NCI-H1694 (cell line): ENCODE measurements around the gene KIF23.
"Not testable (repeated sequence)": the region's sequence is repeated elsewhere in the genome, so short reads cannot be mapped to it uniquely, and the experiment has no call there.

Experiments used
- DNase-seq: peaks from one replicate; lab custom pipeline; 2025; lab: John Stamatoyannopoulos, UW

Gene KIF23

DNA sequence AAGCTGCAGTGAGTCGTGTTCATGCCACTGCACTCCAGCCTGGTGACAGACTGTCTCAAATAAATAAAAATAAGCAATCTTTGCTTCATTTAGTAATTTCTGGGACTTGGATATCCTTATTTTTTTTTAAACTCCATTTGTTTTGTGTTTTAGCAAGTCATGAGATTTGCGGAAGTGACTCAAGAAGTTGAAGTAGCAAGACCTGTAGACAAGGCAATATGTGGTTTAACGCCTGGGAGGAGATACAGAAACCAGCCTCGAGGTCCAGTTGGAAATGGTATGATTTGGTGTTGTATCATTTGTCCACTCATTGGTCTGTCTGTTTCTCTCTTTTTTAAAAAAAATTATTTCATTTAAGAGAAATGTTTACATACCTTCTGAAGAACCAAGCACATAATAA lies 21.8 kb downstream of the KIF23 start:
- DNase-seq: no peak

DNA sequence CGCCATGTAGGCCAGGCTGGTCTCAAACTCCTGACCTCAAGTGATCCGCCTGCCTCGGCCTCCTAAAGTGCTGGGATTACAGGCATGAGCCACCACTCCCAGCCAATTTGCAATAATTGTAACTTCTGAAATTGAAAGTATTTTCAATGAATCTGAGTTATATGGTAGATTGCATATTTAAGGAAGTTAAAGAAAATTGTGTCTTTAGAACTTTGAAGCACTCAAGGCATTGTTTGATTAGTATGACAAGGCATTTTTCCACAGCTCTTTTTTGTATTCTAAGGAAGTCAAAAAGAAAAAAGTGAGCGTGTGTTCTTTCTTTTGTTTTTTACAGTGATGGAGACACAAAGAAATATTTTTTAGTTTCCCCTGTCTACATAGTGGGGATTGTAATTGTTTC lies 22.8 kb downstream of the KIF23 start:
- no peak for DNase-seq

DNA sequence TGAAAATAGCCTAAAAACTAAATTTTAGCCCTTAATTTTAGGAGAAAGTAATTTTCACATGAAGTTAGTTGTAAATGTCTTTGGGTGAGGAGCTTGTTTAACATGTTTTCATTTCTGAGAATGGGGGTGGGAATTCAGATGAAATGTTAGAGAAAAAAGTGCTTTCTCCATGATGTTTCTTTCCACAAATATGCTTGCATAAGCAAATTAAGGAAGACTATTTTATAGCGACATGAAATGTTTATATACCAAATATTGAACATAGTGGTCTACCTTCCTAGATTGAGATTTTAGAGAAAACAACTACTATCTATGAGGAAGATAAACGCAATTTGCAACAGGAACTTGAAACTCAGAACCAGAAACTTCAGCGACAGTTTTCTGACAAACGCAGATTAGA lies 25.5 kb downstream of the KIF23 start:
- no peak for DNase-seq

DNA sequence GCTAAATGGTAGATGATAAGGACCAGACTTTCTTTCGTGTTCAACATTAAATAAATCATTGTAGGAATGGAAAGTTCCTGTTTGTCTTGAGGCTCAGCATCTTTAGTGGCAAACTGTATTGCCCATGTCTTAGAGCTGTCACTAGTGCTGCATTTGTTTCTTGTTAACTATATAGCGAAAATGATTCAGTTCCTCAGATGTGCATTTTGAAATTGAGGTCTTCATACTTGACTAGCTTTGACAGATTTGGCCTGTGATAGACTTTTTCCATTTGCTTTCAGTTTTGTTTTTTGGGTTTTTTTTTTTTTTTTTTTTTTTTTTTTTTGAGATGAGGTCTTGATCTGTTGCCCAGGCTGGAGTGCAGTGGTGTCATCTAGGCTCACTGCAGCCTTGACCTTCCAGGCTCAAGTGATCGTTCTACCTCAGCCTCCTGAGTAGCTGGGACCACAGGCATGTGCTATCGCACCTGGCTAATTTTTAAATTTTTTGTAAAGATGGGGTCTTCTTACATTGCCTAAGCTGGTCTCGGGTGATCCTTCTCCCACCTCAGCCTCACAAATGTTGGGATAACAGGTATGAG lies 29.0 kb downstream of the KIF23 start:
- DNase-seq: no peak

DNA sequence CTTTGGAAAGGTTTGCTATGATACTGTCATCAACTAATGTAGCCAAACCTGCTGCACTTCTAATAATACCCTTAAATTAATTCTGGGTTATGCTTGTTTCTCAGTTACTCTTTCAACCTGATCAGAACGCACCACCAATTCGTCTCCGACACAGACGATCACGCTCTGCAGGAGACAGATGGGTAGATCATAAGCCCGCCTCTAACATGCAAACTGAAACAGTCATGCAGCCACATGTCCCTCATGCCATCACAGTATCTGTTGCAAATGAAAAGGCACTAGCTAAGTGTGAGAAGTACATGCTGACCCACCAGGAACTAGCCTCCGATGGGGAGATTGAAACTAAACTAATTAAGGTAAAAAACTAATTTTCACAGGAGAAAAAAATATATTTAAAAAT lies 30.5 kb downstream of the KIF23 start:
- peak; percentile 14 for DNase-seq

DNA sequence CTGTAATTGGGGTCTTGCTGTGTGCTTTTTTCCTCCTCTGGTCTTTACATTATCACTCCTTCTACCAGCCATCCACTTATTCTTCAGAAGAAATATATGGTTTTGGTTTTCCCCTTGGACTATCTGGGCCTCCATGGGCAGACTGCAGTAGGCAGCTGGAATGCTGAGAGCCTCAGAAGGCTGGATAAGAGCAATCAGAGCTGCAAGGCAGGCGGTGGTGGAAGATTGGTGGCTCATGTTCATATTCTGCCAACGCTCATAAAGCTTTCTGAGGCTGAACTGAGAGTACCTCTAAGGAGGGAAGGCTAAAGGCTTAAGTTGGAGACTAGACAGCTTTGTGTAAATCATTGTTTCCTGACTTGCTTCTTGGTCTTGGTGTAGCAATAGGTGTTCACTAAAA lies 32.8 kb downstream of the KIF23 start:
- DNase-seq: no peak

DNA sequence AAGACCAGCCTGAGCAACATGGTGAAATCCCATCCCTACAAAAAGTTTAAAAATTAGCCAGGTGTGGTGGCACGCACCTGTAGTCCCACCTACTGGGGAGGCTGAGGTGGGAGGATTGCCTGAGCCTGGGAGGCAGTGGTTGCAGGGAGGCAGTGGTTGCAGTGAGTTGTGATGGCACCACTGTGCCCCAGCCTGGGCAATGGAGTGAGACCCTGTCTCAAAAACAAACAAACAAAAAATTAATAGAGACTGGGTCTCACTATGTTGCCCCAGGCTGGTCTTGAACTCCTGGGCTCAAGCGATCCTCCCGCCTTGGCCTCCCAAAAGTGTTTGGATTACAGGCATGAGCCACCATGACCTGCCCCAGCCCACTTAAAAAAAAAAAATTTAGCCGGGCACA lies 36.1 kb downstream of the KIF23 start:
- not testable (repeated sequence) for DNase-seq

DNA sequence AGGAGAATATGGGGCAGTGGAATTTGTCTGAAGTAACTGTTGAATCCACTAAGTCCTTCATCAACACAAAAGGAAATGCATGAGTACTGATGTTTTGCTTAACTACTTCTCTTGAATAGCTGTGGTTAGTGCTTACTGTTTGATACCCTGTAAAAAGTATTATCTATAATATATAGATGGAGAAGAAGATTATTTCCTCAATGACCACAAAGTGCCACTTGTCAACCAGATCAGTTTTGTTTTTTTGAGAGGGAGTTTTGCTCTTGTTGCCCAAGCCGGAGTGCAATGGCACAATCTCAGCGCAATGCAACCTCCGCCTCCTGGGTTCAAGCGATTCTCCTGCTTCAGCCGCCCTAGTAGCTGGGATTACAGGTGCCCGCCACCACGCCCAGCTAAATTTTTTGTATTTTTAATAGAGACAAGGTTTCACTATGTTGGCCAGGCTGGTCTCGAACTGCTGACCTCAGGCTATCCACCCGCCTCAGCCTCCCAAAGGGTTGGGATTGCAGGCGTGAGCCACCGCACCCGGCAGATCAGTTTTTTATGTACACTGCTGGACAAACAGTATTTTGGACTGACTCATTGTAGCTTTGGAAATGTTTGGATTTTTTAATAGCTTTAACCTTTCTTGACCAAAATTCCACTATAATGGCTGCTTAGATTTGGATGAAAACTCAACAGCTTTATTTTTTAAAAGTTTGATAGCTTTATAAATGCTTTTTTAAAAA lies 37.0 kb downstream of the KIF23 start:
- DNase-seq: no peak

DNA sequence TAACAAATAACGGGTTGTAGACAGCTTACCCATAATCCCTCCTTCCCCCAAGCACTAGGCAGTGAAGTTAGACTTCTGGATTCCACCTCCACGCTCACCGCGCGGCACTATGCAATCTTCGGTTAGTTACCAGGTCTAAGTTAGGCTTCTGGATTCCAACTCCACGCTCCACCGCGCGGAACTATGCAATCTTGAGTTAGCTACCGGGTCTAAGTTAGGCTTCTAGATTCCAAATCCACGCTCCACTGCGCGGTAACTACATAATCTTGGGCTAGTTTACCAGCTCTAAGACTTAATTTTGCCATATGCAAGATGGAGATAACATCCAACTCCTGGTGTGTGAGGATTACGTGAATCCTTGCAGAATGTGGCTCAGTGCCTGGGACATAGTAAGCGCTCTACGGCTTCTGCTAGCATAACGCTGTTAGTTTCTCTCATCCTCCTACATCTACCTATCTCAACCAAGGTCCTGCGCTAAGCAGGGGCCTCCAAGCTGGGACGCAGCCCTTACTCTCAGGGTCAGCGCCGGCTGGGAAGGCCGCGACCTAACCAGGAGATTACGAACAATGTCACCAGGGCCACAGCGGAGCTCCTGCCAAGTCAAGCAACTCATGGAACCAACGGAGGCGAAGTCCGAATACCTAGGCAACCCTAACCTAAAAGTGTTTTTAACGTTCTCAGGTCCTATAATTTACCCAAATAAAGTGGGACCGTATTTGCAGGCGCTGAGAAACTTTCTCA lies 38.0 kb downstream of the KIF23 start:
- no peak for DNase-seq

DNA sequence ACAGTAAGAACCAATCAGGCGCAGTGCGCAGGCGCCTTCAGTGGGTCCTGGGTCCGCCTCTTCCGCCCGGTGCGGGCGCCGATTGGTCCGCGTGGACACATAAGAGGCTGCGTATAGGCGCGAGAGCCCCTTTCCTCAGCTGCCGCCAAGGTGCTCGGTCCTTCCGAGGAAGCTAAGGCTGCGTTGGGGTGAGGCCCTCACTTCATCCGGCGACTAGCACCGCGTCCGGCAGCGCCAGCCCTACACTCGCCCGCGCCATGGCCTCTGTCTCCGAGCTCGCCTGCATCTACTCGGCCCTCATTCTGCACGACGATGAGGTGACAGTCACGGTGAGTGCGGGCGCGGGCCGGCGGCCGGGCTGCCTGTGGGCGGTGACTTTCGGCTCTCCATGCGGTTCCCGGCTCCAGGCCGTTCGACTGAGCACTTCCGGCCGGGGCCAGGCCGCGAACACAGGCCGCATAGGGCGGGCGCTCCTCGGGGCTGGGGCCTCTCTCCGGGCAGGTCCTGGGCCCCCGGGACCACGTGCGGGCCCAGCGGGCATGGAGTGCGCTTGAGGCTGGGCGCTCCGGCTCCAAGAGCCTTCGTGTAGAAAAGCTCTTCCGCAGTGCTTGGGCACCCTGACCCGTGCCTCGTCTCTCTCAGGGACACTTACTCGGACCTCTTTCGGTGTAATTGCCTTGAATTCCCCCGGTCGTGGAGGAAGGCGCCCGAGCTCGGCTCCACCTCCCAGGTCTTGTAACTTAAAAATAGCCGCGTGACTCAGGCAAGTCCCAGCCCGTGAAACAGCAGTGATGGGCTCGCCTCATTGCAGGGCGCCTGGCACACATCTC lies 38.8 kb downstream of the KIF23 start, which contains the start of gene RPLP1:
Gene RPLP1, plus strand, starts transcription at position 127 of the 830 bp plus-strand sequence. Its CDS starts 131 bp downstream, at position 258.
- peak; percentile 84 for DNase-seq

DNA sequence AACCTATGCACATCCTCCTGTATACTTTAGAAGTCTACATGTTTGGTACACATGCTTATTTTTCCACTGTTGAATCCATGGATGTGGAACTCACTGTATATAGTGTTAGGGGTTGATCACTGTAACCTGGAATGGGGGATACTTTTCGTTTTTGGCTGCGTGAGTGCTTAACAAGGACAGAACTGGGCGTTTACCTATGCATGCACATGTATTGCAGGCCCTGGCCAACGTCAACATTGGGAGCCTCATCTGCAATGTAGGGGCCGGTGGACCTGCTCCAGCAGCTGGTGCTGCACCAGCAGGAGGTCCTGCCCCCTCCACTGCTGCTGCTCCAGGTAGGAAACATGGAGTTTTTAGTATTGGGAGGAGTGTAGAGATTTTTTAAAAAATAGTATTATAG lies 40.8 kb downstream of the KIF23 start:
- no peak for DNase-seq

DNA sequence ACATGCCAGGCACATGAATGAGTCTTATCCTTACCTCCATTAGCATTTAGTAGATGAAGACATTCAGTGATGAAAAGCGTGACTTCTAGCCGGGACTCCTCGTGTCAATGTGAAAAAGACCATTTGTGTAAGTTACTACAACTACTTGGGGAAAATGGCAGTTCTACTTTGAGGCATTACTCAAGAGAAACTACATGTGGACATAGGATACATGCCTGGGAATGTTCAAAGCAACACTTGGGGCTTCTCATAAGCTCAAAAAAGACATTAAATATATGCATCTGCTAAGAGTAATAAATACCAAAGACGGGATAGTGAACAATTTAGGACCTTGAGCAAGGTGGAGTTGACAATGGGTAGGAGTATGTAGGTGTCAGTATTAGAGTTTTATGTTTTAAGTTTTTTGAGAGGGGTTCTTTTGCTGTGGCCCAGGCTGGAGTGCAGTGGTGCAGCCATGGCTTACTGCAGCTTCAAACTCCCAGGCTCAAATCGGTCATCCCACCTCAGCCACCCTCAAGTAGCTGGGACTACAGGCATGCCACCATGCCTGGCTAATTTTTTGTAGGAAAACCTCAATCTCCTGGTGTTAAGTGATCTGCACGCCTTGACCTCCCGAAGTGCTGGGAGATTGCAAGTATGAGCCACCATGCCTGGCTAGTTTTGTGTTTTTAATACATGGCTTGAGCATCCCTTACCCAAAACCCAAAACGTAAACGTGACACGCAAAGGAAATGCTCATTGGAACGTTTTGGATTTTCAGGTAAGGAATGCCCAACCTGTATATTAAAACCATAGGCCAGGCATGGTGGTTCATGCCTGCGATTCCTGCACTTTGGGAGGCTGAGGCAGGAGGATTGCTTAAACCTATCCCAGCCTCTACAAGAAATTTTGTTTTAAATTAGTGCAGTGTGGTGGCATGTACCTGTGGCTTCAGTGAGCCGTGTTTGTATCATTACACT lies 42.3 kb downstream of the KIF23 start:
- no peak for DNase-seq

DNA sequence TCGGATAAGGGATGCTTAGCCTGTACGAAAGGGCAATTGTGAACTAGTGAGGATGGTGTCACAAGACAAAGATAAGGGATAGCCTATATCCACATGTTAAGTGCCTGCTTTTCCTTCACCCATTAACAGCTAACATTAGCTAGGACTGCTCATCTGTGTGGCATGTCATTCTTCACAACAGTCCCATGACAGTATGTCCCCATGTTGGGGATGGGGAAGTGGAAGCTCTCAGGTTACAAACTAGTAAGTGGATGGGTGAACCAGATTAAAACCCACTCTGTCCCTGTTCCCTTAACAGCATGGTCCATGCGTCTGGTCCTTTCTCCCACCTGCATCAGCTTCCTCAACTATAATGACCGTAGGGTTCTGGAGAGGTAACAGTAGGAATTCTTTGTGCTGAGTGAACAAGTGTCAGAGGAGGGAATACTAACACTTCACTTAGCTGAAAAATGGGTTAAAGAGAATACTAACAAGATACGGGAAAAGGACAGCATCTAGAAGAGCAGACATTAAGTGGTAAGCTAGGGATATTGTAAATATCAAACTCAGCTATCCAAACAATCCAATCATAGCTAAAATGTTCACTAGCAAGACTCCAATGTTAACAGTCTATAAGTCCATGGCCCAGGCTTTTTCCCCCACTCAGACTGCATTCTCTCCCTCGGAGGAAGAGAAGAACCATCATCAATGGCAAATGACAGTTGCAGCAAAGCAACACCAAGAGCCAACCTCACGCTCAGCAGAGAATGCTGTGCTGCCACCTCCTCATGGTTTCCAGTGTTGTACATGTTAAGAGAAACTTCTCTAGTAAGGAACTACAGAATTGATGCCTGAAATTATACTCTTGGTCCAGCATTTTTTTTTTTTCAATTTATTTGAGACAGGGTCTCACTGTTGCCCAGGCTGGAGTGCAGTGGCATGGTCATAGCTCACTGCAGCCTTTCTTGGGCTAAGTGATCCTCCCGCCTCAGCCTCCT lies 43.4 kb downstream of the KIF23 start:
- no peak for DNase-seq

DNA sequence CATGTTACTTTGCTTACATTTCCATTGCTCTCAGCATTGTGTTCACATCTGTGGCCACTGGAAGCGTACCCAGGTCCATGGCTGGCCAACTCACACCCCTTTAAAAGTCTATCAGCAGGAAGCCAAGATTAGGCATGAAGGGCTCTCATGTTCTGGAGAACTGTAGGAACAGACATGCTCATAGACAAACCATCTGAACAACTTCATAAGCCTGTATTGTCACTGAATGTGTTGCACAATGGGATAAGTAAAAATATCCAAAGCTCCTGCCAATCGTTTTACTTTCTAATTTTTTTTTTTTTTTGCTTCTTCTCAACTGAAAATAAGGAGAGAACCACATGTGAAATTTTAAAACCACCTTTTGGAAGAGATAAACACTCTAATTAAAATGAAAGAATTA lies 44.9 kb downstream of the KIF23 start:
- no peak for DNase-seq

DNA sequence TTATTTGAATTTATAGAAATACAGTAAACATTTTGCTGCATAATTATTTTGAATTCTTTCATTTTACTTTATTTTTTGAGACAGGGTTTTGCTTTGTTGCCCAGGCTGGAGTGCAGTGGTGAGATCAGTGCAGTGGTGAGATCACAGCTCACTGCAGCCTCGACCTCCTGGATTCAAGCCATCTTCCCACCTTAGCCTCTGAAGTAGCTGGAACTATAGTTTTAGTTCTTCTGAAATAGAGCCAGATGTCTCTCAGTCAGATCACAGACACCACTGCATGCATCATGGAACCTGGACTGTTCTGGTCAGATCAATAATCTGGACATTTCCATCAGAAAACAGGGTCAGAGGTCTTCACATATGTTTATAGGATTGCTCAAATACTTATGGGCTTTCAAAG lies 46.3 kb downstream of the KIF23 start:
- DNase-seq: no peak

DNA sequence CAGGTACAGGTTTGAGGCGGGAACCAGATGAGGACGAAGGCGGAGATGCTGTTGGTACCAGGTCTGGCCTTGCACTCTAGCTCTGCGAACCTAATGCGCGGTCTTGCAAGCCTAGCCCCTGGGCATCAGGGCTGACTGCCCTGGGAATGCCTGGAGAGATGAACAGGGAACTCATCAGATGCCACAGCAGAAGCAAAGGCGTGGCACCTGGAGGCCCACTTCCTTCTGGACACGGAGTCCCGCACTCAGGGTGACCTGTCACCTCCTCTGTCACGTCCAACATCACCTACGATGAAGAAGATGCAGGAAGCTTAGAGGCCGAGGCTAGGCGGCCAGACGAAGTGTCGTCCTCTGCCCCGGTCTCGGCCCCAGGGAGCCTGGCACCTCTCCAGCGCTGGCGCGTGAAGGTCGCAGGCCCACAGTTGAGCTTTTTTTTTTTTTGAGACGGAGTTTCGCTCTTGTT lies 47.9 kb downstream of the KIF23 start:
- no peak for DNase-seq

DNA sequence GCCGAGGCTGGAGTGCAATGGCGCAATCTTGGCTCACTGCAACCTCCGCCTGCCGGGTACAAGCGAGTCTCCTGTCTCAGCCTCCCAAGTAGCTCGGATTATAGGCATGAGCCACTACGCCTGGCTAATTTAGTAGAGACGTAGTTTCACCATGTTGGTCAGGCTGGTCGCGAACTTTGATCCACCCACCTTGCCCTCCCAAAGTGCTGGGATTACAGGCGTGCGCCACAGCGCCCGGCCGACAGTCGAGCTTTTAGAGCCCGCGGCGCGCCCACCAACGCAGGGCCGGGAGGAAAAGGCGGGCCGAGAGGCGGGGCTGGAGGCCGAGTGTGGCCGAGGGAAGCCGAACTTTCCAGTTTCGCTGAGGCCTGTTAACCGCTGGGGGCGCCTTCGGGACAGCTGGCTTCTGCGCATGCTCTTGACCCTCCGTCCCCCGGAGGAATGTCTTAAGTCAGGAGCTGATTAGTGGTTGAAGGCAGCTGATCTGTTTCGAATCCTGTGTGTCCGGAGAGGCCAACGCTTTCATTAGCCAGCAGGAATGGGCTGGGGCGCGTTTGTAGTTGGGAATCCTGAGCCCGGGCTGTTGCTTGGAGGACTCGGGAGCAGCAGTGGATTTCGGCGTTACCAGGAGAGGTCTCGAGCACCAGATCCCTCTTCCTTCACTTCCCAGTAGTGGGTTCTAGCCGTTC lies 48.5 kb downstream of the KIF23 start:
- DNase-seq: peak; percentile 82

DNA sequence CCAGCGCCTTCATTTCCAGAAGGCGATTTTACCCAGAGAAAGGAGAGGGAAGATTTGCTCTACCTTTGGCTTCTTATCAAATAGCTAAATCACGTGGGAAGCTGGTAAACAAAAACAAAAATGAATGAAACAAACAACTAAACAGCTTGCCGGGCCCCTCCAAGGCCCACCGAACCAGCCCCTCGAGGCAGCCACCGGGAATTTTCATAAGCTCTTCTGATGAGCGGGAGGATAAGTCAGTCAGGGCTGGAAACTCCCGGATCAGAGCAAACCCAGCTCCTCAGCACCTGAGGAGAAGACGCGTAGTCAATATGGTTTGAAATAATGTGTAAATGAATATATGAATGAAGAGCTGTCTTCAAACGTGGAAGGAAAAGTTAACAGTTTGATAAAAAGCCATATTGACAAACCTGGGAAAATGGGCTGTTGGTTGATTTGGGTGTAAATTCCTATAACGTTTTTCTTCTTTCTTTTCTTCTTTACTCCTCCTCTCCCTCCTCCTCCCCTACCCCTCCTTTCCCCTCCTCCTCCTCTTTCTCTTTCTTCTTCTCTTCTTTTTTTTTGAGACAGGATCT lies 49.1 kb downstream of the KIF23 start:
- DNase-seq: no peak

DNA sequence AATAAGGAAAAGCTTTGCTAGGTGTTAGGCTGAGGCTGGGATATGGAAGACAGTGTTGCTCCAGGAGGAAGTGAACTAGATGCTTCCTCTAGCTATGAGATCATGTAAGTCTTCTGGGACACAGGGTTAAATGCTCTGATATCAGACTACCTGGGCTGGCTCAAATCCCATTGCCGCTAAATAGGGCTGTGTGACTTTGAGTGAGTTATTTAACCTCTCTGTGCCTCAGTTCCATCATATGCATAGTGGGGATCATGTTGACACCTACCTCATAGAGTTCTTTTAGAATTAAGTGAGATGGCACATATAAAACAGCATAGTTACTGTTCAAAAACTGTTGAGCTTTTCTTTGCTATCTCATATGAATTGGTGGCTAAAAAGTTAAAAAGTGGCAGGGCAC lies 51.1 kb downstream of the KIF23 start:
- DNase-seq: no peak
